A549 treated with dexamethasone at 1 μM for 4 hours (cell line): Measurements from ENCODE around the gene LILRB3. TPM values are rescaled to one million over a fixed set of nuclear protein-coding genes. Genes with fewer than 3 reads are reported as not detected.

Experiments
- total RNA-seq: library from RNA; stranded (reverse); fragments of 200-300 nt; extraction: Qiagen RNA extraction; gene quantifications from 5 replicates; pipeline ENCODE4 v1.2.3, GENCODE V29; 2022

LILRB3 gene
- total RNA-seq: 0.07 to 0.39 TPM (median 0.30 TPM) in 5 replicates

GRCh38 chr19:54222474-54223276, at the start of gene LILRB3:
Gene LILRB3, minus strand, starts transcription at chr19:54223007. Its CDS starts 31 bp downstream, at chr19:54222976.

DNA sequence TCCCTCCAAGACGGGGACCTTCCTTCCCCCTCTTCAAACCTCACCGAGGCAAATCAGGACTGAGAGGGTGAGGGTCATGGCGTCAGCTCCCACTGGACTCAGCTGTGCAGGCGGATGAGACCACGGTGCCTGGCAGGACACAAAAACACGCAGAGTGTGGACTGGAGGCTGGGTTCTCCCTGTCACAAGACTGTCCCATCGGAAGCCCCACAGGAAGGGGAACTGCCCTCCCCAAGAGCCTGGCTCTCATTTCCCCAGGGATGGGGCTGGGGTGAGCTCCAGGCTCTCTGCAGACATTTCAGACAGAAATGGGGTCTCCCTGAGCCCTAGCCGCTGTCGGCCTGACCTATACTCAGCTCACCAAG, 34.3 kb upstream of the LILRB3 start, which contains the start of gene LILRB5:
LILRB5 (minus strand) TSS at position 158 of the 365 bp plus-strand sequence; CDS start at position 78, 80 bp downstream.

DNA sequence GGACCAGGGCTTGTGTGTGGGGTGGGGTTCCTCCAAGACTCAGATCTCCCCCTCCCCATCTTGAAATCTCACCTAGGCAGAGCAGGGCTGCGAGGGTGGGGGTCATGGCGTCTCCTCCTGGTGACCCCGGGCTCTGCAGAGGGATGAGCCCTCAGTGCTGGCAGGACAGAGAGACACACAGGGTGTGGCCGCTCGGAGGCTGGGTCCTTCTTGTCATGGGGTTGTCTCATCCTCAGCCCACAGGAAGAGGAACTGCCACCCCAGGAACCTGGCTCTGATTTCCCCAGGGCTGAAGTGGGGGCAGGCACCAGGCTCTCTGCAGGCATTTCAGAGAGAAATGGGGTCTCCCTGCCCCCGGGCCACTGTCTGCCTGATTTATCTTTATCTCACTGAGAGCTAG, 19.8 kb upstream of the LILRB3 start, which contains the start of gene LILRA6:
LILRA6 (minus strand) TSS at position 145 of the 400 bp plus-strand sequence.

DNA sequence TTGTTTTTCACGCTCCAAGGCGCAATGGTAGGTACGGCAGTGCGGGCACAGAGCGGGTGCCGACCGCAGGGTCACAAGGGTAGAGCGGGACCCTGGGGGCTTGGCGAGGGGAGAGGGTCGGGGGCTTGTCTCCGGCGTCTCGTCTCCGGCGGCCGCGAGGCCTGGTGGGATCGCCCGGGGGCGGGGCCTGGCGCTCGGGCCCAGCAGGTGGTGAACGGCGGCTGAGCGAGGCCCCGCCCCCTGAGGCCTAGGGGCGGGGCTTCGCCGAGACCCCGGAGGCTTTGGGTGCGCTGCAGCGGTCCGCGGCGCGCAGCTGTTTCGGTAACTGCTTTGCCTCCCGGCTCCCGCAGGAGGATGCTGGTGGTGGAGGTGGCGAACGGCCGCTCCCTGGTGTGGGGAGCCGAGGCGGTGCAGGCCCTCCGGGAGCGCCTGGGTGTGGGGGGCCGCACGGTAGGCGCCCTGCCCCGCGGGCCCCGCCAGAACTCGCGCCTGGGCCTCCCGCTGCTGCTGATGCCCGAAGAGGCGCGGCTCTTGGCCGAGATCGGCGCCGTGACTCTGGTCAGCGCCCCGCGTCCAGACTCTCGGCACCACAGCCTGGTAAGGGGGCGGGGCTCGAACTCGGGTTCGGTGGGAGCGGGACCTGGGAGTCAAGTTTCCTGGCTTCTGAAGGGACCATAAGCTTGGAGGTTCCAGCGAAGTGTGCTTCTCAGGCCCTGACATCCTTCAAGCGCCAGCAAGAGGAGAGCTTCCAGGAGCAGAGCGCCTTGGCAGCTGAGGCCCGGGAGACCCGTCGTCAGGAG, 31.6 kb downstream of the LILRB3 start, which contains the start of gene TSEN34:
TSEN34 (plus strand) TSS at position 298 of the 800 bp plus-strand sequence; CDS start at position 355, 57 bp downstream.

DNA sequence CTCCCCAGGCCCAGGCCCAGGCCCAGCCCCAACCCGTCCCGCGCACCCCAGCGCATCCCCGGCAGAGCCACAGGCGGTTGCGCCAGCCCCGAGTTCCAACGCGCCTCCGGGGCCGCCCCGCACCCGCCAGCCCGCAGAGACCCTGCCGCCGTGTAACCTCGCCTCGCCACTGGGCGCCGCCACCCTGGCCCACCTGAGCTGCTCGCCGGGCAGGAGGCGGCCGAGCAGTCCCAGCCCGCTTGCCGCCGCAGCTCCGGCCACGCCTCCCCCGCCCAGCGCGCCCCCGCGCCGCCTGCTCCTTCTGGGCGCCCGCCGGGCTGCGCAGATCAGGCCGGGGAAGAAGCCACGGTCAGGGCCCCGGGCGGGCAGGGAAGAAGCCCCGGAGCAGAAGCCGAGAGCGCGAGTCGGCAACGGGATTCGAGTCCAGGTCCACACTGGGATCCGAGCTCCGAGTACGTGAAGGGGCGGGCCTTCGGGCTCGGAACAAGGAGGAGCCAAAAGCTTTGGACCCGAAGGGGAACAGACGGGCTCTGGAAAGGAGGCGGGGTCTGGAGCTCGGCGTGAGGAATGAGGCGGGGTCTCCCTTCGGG, 33.6 kb downstream of the LILRB3 start, which contains the start of gene MBOAT7:
MBOAT7 (minus strand) TSS at position 436 of the 590 bp plus-strand sequence. CDS start 1,072 bp downstream, outside the sequence.

DNA sequence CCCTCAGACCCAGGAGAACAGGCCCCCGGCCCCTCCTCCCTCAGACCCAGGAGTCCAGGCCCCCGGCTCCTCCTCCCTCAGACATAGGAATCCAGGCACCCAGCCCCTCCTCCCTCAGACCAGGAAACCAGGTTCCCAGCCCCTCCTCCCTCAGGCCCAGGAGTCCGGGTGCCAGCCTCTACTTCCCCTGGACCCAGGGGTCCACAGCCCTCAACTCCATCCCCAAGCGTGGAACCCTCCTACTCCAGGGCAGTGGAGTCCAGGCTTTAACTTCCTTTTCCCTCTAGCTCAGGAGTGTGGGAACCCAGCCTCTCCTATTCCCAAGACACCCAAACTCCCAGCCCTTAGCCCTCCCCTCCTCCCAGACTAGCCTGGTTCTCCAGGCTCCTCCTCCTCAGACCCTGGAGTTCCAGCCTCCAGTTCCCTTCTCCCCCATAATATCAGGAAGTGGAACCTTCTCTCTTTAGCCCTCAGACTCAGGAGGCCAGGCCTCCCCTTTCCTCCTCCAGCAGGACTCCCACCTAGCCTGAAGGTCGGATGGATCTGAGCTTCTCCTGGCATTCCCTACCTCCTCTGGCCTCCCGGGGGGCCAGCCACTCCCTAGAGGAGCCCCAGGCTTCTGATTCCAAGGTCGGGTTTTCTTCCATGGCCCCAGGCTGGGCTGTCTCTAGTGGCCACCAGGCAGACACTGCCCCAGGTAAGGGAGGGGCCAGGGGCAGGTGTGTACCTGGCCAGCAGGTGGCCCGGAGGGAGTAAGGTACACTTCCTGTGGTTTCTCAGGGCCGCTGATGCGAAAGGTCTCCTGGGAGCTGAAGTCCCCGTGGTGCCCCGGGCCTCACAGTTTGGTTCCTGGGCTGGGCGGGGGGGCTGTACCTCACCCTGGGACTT, 50.1 kb downstream of the LILRB3 start, which contains the start of gene TMC4:
TMC4 (minus strand) TSS at position 690 of the 888 bp plus-strand sequence; CDS start at position 647, 43 bp downstream.

Other genes starting within 250 kb of the LILRB3 start
- 7.8 to 12.8 TPM (median 11.2 TPM) in 5 replicates for gene CACNG6, start 231.4 kb downstream of the LILRB3 start, total RNA-seq
- 0.23 to 0.79 TPM (median 0.54 TPM) in 5 replicates for gene VSTM1, start 159.1 kb downstream of the LILRB3 start, total RNA-seq
- gene TARM1, start 141.6 kb downstream of the LILRB3 start, total RNA-seq: not detected in 5 replicates
- gene OSCAR, start 122.2 kb downstream of the LILRB3 start, total RNA-seq: 0.15 to 0.33 TPM (median 0.27 TPM) in 5 replicates
- 219 to 268 TPM (median 245 TPM) in 5 replicates for gene NDUFA3, start 120.2 kb downstream of the LILRB3 start, total RNA-seq
- gene TFPT, start 107.3 kb downstream of the LILRB3 start, total RNA-seq: 20.8 to 24.6 TPM (median 21.4 TPM) in 5 replicates
- 108 to 130 TPM (median 123 TPM) in 5 replicates for gene PRPF31, start 107.3 kb downstream of the LILRB3 start, total RNA-seq
- gene CNOT3, start 85.2 kb downstream of the LILRB3 start, total RNA-seq: 44.6 to 68.1 TPM (median 61.7 TPM) in 5 replicates
- gene LENG1, start 63.3 kb downstream of the LILRB3 start, total RNA-seq: 7.5 to 8.8 TPM (median 7.8 TPM) in 5 replicates
- 0.52 to 1.0 TPM (median 0.94 TPM) in 5 replicates for gene TMC4, start 49.8 kb downstream of the LILRB3 start, total RNA-seq
- 97.0 to 169 TPM (median 161 TPM) in 5 replicates for gene MBOAT7, start 33.4 kb downstream of the LILRB3 start, total RNA-seq
- gene TSEN34, start 31.7 kb downstream of the LILRB3 start, total RNA-seq: 77.5 to 116 TPM (median 107 TPM) in 5 replicates
- 1,857 to 2,770 TPM (median 1,973 TPM) in 5 replicates for gene RPS9, start 22.1 kb downstream of the LILRB3 start, total RNA-seq
- 0.06 to 0.08 TPM in 2 of 5 replicates, not detected in the others for gene LILRA6, start 19.8 kb upstream of the LILRB3 start, total RNA-seq
- 0.02 to 0.08 TPM (median 0.04 TPM) in 4 of 5 replicates, not detected in the other for gene LILRB5, start 34.3 kb upstream of the LILRB3 start, total RNA-seq
- gene LILRB2, start 58.1 kb upstream of the LILRB3 start, total RNA-seq: 0.06 to 0.15 TPM (median 0.08 TPM) in 5 replicates
- 0.13 TPM in 1 of 5 replicates, not detected in the others for gene LILRA5, start 90.2 kb upstream of the LILRB3 start, total RNA-seq
- 0.09 TPM in 1 of 5 replicates, not detected in the others for gene LILRA4, start 116.2 kb upstream of the LILRB3 start, total RNA-seq
- 0.04 to 0.21 TPM in 2 of 5 replicates, not detected in the others for gene LAIR1, start 141.9 kb upstream of the LILRB3 start, total RNA-seq
- 0.12 to 0.13 TPM in 2 of 5 replicates, not detected in the others for gene TTYH1, start 192.5 kb upstream of the LILRB3 start, total RNA-seq
- 44.6 to 146 TPM (median 120 TPM) in 5 replicates for gene LENG8, start 226.2 kb upstream of the LILRB3 start, total RNA-seq
- gene LENG9, start 240.8 kb upstream of the LILRB3 start, total RNA-seq: 3.9 to 7.7 TPM (median 6.7 TPM) in 5 replicates